K562 (cell line): ENCODE measurements around the gene KDM4C. TPM values are rescaled to one million over a fixed set of nuclear protein-coding genes. Genes with fewer than 3 reads are reported as not detected.

Experiments used
- ARID1B ChIP-seq: fragments of 450-650 bp; IDR thresholded peaks from 2 replicates; pipeline ENCODE4 v1.6.1; 2016; ENCODE audit warnings: antibody characterized with exemption, mild to moderate bottlenecking, inconsistent platforms
- ARID3B ChIP-seq: fragments of 250-450 bp; sonication (Bioruptor Pico); IDR thresholded peaks from 2 replicates; pipeline ENCODE4 v1.4.0; 2020; ENCODE audit warnings: borderline replicate concordance
- BMI1 ChIP-seq: fragments of 150-350 bp; IDR thresholded peaks from 2 replicates; pipeline ENCODE4 v1.6.1; 2014; ENCODE audit warnings: low read length
- CAMTA2 ChIP-seq: fragments of 250-450 bp; sonication (Bioruptor Pico); conservative IDR thresholded peaks from 2 replicates; pipeline ENCODE4 v1.5.1; 2022
- CREM ChIP-seq: IDR thresholded peaks from 2 replicates; pipeline ENCODE4 v1.6.1; 2014; ENCODE audit warnings: antibody characterized with exemption, low read depth
- FOXA1 ChIP-seq: fragments of 450-650 bp; IDR thresholded peaks from 2 replicates; pipeline ENCODE4 v1.6.1; 2016; ENCODE audit warnings: mild to moderate bottlenecking, borderline replicate concordance
- HNRNPL ChIP-seq: fragments of 200-400 bp; formaldehyde crosslinking; IDR thresholded peaks from 2 replicates; pipeline ENCODE4 v1.6.1; 2017; ENCODE audit warnings: low read depth, mild to moderate bottlenecking, low read length
- JUND ChIP-seq, 2 experiments: IDR thresholded peaks; 2 replicates in 1 of 2; 3 replicates in 1 of 2; pipeline ENCODE4 v1.6.1; 2011; ENCODE audit warnings: borderline replicate concordance in 2 of 2, low read depth in 2 of 2, low read length in 2 of 2, improper control_type of control experiment in 1 of 2, missing biosample characterization in 1 of 2, missing genetic modification characterization in 1 of 2, missing genetic modification reagents in 1 of 2
- MBD2 ChIP-seq: sonication (generic); IDR thresholded peaks from 2 replicates; pipeline ENCODE4 v1.6.1; 2016; ENCODE audit warnings: low read depth, borderline replicate concordance
- MTA2 ChIP-seq: fragments of 450-650 bp; IDR thresholded peaks from 2 replicates; pipeline ENCODE4 v1.6.1; 2016; ENCODE audit warnings: low read depth
- NR4A1 ChIP-seq, 2 experiments: fragments of 250-450 bp in 1 of 2; fragments of 450-650 bp in 1 of 2; sonication (Bioruptor Pico) in 1 of 2; IDR thresholded peaks; 2 replicates each; pipeline versions ENCODE4 v1.4.0 to v1.6.1; 2016 to 2020; ENCODE audit warnings: mild to moderate bottlenecking in 2 of 2, missing compliant biosample characterization in 1 of 2, missing genetic modification characterization in 1 of 2, moderate library complexity in 1 of 2
- PRMT5 ChIP-seq: sonication (generic); formaldehyde crosslinking; IDR thresholded peaks from 2 replicates; pipeline ENCODE4 v1.5.0; 2020; ENCODE audit warnings: missing genetic modification reagents
- SMARCE1 ChIP-seq: fragments of 450-650 bp; IDR thresholded peaks from 2 replicates; pipeline ENCODE4 v1.7.1; 2016; ENCODE audit warnings: mild to moderate bottlenecking
- SMC3 ChIP-seq: conservative IDR thresholded peaks from 2 replicates; pipeline ENCODE4 v1.6.1; 2011; ENCODE audit warnings: low read depth, low read length, improper control_type of control experiment; ENCODE audit not compliant: insufficient read depth
- TCFL5 ChIP-seq: fragments of 250-450 bp; sonication (Bioruptor Pico); conservative IDR thresholded peaks from 2 replicates; pipeline ENCODE4 v1.6.1; 2021; ENCODE audit warnings: mild to moderate bottlenecking, moderate library complexity, matching md5 sums
- ZBTB26 ChIP-seq: fragments of 450-650 bp; formaldehyde crosslinking; IDR thresholded peaks from 2 replicates; pipeline ENCODE4 v1.4.0; 2022; ENCODE audit warnings: missing genetic modification characterization
- ZMIZ1 ChIP-seq, 2 experiments: fragments of 150-350 bp in 1 of 2; IDR thresholded peaks; 2 replicates each; pipeline ENCODE4 v1.6.1; 2012 to 2016; ENCODE audit warnings: low read depth in 2 of 2, low read length in 2 of 2, mild to moderate bottlenecking in 1 of 2, moderate library complexity in 1 of 2
- ZNF280A ChIP-seq: fragments of 450-650 bp; IDR thresholded peaks from 2 replicates; pipeline ENCODE4 v1.6.1; 2018; ENCODE audit warnings: mild to moderate bottlenecking, low read depth; ENCODE audit not compliant: partially characterized antibody
- polyA plus RNA-seq, 8 experiments: library from polyadenylated mRNA; depleted of rRNA in 4 of 8; stranded (reverse) in 5 of 8; unstranded in 3 of 8; fragments of >200 nt; fragmentation: Nextera tagmentation in 2 of 8; fragmentation: Illumina TruSeq in 1 of 8; extraction: Ambion mirVana in 2 of 8; extraction: Trizol in 1 of 8; gene quantifications; 2 replicates each; pipeline versions ENCODE4 v1.2.1 to v1.2.3, GENCODE V29; 2011 to 2014; ENCODE audit warnings: inconsistent platforms in 1 of 8, missing spikeins in 1 of 8
- total RNA-seq, 7 experiments: library from RNA; depleted of rRNA in 6 of 7; stranded (reverse); fragments of >200 nt in 6 of 7; fragmentation: Illumina TruSeq in 2 of 7; extraction: Trizol in 2 of 7; gene quantifications; 2 replicates each; pipeline versions ENCODE4 v1.2.1 to v1.2.3, GENCODE V29; 2011 to 2021; ENCODE audit warnings: low replicate concordance in 1 of 7

Gene KDM4C
- total and polyA plus RNA-seq, 9 of the 15 experiments (the other 6 are each of a cell fraction or from before 2014, with no cell fraction given), result 5.4 to 17.0 (median 12.6) TPM

- TF ChIP-seq HNRNPL, result no peak
- no peak for TF ChIP-seq ZBTB26 (CRISPR knock-in tag)
- 0 out of 2 replicates have a peak, but pooled peaks have one; percentile 22 for TF ChIP-seq MBD2
- TF ChIP-seq SMARCE1, result 0 out of 2 replicates have a peak, but pooled peaks have one; percentile 46
- no peak for TF ChIP-seq NR4A1 (CRISPR knock-in tag; IDR thresholded peaks at IDR 0.05)
- TF ChIP-seq NR4A1 (tag; IDR thresholded peaks at IDR 0.05), result no peak
- TF ChIP-seq PRMT5 (CRISPR knock-in tag), result no peak
- no peak for TF ChIP-seq TCFL5
- no peak for TF ChIP-seq BMI1
- no peak for TF ChIP-seq ZNF280A
- peak; percentile 8; the same call in 1 of the 2 replicates for TF ChIP-seq CREM
- TF ChIP-seq ARID1B, result peak; percentile 87
- TF ChIP-seq ARID3B (CRISPR knock-in tag), result no peak
- no peak for TF ChIP-seq FOXA1
- TF ChIP-seq SMC3, result no peak
- no peak for TF ChIP-seq CAMTA2 (CRISPR knock-in tag)
- peak; percentile 50 for TF ChIP-seq MTA2
- TF ChIP-seq JUND (IDR thresholded peaks at IDR 0.05; ENCODE audit: borderline replicate concordance, low read depth, low read length), result peak; percentile 82
- TF ChIP-seq JUND (tag; IDR thresholded peaks at IDR 0.05; ENCODE audit: borderline replicate concordance, low read depth, low read length), result peak; percentile 75; the same call in 2 of the 3 replicates
- no peak for TF ChIP-seq ZMIZ1 (IDR thresholded peaks at IDR 0.05; ENCODE audit: low read depth in 2 of 2, low read length in 2 of 2)
Observed at GRCh38 chr9:6896562-6896961, 138.8 kb downstream of the KDM4C start (continued).
